Upper lobe of left lung (tissue), 6 donors: ENCODE results near the gene DNAJB2. TPM values are rescaled to one million over a fixed set of nuclear protein-coding genes. Genes with fewer than 3 reads are reported as not detected.

Experiments
- ATAC-seq, 2 donors: fragments of 200-7000 bp; cut with Tn5 transposase; one replicate each; pipeline ENCODE4 v1.9.1; 2022; ENCODE audit warnings: mild to moderate bottlenecking in 2 of 2, moderate library complexity in 2 of 2; ENCODE audit not compliant: low FRiP score in 2 of 2
- DNase-seq, 2 donors: peaks; one replicate each; pipeline ENCODE4 v3.0.0-alpha.2; 2019 to 2020
- H3K27ac ChIP-seq, 4 donors: fragments of 200-600 bp; sonication (generic); one replicate each; pipeline ENCODE4 v1.5.1; 2016 to 2019
- H3K27me3 ChIP-seq, 4 donors: fragments of 200-600 bp; sonication (generic); one replicate each; pipeline ENCODE4 v1.5.1; 2017 to 2019
- H3K36me3 ChIP-seq, 4 donors: fragments of 200-600 bp; sonication (generic); one replicate each; pipeline ENCODE4 v1.5.1; 2016 to 2019
- H3K4me1 ChIP-seq, 4 donors: fragments of 200-600 bp; sonication (generic); one replicate each; pipeline ENCODE4 v1.5.1; 2018 to 2019
- H3K4me3 ChIP-seq, 4 donors: fragments of 200-600 bp; sonication (generic); one replicate each; pipeline ENCODE4 v1.5.1; 2017 to 2019; ENCODE audit warnings: mild to moderate bottlenecking in 2 of 4, moderate library complexity in 1 of 4
- H3K9me3 ChIP-seq, 4 donors: fragments of 200-600 bp; sonication (generic); one replicate each; pipeline ENCODE4 v1.5.1; 2018 to 2019
- EP300 ChIP-seq, 4 donors: sonication (generic); formaldehyde crosslinking; IDR thresholded peaks; one replicate each; pipeline ENCODE4 v1.5.1; 2017; ENCODE audit warnings: antibody characterized with exemption in 4 of 4, control low read depth in 2 of 4
- POLR2A ChIP-seq, 4 donors: fragments of 450-650 bp; IDR thresholded peaks; one replicate each; pipeline ENCODE4 v1.5.1; 2016 to 2017; ENCODE audit warnings: antibody characterized with exemption in 4 of 4, mild to moderate bottlenecking in 2 of 4
- POLR2AphosphoS5 ChIP-seq, 2 donors: sonication (generic); formaldehyde crosslinking; IDR thresholded peaks; one replicate each; pipeline ENCODE4 v1.5.1; 2017; ENCODE audit warnings: antibody characterized with exemption in 2 of 2
- WGBS, 2 donors: methylation state at CpG; one replicate each; pipeline ENCODE4 v1.1.5; 2017 to 2018; 5-methylcytosine and 5-hydroxymethylcytosine counted together
- total RNA-seq, 6 donors: library from RNA; depleted of rRNA in 4 of 6; stranded (reverse); fragments of >200 nt in 4 of 6; gene quantifications; one replicate each; pipeline versions ENCODE4 v1.1.0 to v1.2.1, GENCODE V29; 2016 to 2021
- TF ChIP-seq, protein P1 (sequence below), 6 experiments: fragments of 450-650 bp in 4 of 6; fragments of 200-600 bp in 2 of 6; sonication (generic) in 2 of 6; IDR thresholded peaks; one replicate each; pipeline ENCODE4 v1.5.1; 2016 to 2019; ENCODE audit warnings: antibody characterized with exemption in 6 of 6
- donor health status: DM: no; HTN: no; CAD: no; lungs with moderate emphysema.
- donor health status: DM: no; HTN: yes; CAD: no; lungs with severe emphysema.

Gene DNAJB2
- total RNA-seq, 6 donors from 2014 or later: 58.6 to 86.1 (median 75.5) TPM

DNA sequence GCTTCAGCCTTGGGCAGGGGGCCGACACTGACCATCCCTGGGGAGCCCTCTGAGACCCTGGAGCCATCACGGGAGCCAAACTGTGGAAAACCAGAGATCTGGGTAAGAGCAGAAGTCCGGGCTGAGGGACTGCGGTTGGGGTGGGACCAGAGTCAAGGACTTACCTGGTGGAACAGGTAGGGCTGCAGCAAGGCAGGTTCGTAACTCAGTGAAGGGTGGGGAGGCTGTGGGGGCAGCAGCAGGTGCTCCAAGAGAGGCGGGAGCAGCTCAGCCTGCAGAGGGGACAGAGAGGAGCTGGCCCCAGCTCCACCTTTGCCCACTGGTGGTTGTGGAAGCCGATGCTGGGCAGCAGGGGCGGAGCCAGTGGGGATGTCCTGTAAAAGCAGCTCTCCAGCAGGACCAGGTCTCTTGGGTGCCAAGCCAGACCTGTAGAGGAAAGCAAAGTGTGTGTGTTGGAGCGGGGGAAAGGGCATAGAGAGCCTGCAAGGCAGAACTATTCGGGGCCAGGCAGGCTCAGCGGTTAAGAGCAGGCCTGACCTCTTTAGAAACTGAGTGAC lies 23.3 kb downstream of the DNAJB2 start:
- DNase-seq: no peak
- no peak for TF ChIP-seq POLR2A (IDR thresholded peaks at IDR 0.05)
- TF ChIP-seq EP300 (IDR thresholded peaks at IDR 0.05): no peak
- TF ChIP-seq, protein P1, sequence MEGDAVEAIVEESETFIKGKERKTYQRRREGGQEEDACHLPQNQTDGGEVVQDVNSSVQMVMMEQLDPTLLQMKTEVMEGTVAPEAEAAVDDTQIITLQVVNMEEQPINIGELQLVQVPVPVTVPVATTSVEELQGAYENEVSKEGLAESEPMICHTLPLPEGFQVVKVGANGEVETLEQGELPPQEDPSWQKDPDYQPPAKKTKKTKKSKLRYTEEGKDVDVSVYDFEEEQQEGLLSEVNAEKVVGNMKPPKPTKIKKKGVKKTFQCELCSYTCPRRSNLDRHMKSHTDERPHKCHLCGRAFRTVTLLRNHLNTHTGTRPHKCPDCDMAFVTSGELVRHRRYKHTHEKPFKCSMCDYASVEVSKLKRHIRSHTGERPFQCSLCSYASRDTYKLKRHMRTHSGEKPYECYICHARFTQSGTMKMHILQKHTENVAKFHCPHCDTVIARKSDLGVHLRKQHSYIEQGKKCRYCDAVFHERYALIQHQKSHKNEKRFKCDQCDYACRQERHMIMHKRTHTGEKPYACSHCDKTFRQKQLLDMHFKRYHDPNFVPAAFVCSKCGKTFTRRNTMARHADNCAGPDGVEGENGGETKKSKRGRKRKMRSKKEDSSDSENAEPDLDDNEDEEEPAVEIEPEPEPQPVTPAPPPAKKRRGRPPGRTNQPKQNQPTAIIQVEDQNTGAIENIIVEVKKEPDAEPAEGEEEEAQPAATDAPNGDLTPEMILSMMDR (IDR thresholded peaks at IDR 0.05): no peak
- TF ChIP-seq POLR2AphosphoS5 (IDR thresholded peaks at IDR 0.05): no peak
- ATAC-seq: no peak

DNA sequence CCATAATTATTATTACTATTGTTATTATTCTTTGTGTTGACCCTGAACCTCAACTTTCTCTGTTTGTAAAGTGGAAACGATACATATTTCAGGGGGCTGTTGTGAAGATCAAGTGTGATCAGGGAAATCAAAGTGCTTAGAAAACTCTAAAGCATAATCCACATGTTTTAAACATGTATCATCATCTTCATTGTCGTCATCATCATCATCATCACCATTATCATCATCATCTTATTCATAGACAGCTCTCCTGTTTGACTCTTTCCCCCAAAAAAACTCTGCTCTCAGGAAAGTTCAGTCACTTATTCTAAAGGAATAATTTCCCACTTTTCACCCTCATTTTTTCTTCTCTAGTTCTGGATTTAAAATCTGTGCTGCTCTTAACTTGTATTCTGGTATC lies 25.1 kb downstream of the DNAJB2 start:
- TF ChIP-seq EP300 (IDR thresholded peaks at IDR 0.05) (no peak), POLR2A (IDR thresholded peaks at IDR 0.05) (no peak), POLR2AphosphoS5 (IDR thresholded peaks at IDR 0.05) (no peak)
- TF ChIP-seq, protein P1 (IDR thresholded peaks at IDR 0.05): no peak
- H3K36me3 ChIP-seq: no peaks in the 10 kb centered on the region
- no peak for ATAC-seq
- H3K27ac ChIP-seq: no peak overlapping the region
- peaks cover 0 to 14% (median 7%) of the 10 kb centered on the region in 4 donors for H3K27me3 ChIP-seq
- WGBS, 2 donors: 48 to 70% methylated on average over 2 of the region's 2 CpGs
- peaks cover 0 to 11% (median 0%) of the 10 kb centered on the region in 4 donors for H3K4me1 ChIP-seq
- DNase-seq: no peak
- H3K9me3 ChIP-seq: no peaks in the 10 kb centered on the region
- H3K4me3 ChIP-seq: no peak overlapping the region

More for the DNA sequence above, 23.3 kb downstream of the DNAJB2 start:
- Histone ChIP-seq H3K27me3 (peaks cover 0 to 4% (median 0%) of the 10 kb centered on the region in 4 donors), H3K4me1 (peaks cover 0 to 5% (median 0%) of the 10 kb centered on the region in 4 donors), H3K27ac (no peak overlapping the region), H3K4me3 (no peak overlapping the region), H3K9me3 (no peaks in the 10 kb centered on the region), H3K36me3 (no peaks in the 10 kb centered on the region)
- 41 to 71% methylated on average over 10 to 11 of the region's 11 CpGs for WGBS, 2 donors

DNA sequence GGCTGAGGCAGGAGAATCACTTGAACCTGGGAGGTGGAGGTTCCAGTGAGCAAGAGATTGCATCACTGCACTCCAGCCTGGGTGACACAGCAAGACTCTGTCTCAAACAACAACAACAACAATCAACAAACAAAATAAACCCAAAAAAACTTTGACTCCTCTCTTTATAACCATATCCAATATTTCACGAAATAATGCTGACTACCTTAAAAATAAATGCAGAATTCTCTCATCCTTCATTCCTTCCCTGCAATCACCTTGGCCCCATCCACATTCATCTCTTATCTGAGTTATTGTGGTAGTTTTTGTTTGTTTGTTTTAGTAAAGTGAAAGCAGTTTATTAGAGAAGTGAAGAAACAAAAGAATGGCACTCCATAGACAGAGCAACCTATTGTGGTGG lies 26.9 kb downstream of the DNAJB2 start:
- 76 to 77% methylated on average over 1 of the region's 1 CpG for WGBS, 2 donors
- TF ChIP-seq, protein P1 (IDR thresholded peaks at IDR 0.05): no peak
- no peak for TF ChIP-seq POLR2A (IDR thresholded peaks at IDR 0.05)
- no peak for TF ChIP-seq POLR2AphosphoS5 (IDR thresholded peaks at IDR 0.05)
- no peak for TF ChIP-seq EP300 (IDR thresholded peaks at IDR 0.05)

DNA sequence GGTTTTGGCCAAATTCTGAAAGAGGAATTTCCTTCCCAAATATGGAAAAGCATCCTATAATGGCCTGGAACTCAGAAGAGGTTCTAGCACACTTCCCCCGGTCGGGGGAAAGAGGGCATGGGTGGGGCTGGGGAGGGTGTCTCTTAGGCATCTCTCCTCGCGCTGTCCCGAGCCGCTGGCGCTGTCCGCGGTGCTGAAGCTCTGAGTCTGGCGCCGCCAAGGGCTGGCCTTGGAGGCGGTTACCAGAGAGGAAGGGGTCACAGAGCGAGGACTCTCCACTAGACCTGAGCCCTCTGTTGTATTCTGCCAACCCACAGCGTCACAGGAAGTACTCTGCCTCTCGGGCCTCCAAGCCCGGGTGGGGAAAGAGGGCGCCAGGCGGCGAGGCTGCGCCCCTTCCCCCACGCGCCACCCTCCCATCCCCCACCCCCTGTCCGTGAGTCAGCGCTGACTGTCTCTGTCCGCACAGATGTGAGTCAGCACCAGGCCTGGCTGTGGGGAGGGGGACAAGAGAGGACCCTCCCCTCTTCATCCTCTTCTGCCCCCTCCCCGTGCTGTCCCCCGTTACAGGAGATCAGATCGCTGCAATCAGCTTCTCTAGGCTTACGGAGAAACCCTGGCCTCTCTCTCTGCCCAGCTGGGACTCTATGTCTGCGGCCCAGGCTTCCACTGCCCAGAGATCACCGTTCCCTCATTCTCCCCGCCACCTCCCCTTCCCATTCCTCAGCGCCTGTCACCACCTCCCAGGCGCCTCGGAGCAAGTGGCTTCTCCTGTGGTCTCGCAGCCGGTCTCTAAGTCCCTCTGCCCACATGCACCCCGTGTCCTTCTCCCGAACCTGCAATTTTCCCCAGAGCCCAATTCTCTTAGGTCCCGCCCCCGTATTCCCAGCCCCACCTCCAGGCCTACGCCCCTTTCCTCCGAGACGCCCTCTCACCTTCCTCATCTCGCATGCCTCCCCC lies 29.3 kb downstream of the DNAJB2 start:
- Histone ChIP-seq H3K36me3 (no peaks in the 10 kb centered on the region), H3K4me1 (peaks cover 0 to 13% (median 0%) of the 10 kb centered on the region in 4 donors), H3K9me3 (no peaks in the 10 kb centered on the region), H3K27me3 (peaks cover 0 to 17% (median 7%) of the 10 kb centered on the region in 4 donors), H3K27ac (no peak overlapping the region), H3K4me3 (no peak overlapping the region)
- TF ChIP-seq EP300 (IDR thresholded peaks at IDR 0.05): no peak
- TF ChIP-seq POLR2A (IDR thresholded peaks at IDR 0.05): no peak
- TF ChIP-seq POLR2AphosphoS5 (IDR thresholded peaks at IDR 0.05): no peak
- TF ChIP-seq, protein P1 (IDR thresholded peaks at IDR 0.05): no peak
- DNase-seq (peak in 1 of 2 donors; percentile 93), ATAC-seq (peak; percentile 74 to 86)
- 3 to 7% methylated on average over 23 to 41 of the region's 45 CpGs for WGBS, 2 donors

More for the DNA sequence above, 26.9 kb downstream of the DNAJB2 start:
- Histone ChIP-seq H3K4me1 (peaks cover 0 to 13% (median 0%) of the 10 kb centered on the region in 4 donors), H3K27ac (no peak overlapping the region), H3K27me3 (peaks cover 0 to 18% (median 9%) of the 10 kb centered on the region in 4 donors), H3K9me3 (no peaks in the 10 kb centered on the region), H3K4me3 (no peak overlapping the region), H3K36me3 (no peaks in the 10 kb centered on the region)
- ATAC-seq (no peak), DNase-seq (no peak)
